Mononuclear cell (primary cell): ENCODE measurements around the gene METTL17. TPM values are rescaled to one million over a fixed set of nuclear protein-coding genes. Genes with fewer than 3 reads are reported as not detected.

ENCODE experiments used
- H3K27me3 ChIP-seq: 2 replicates; pipeline ENCODE4 v1.6.0; 2011; ENCODE audit warnings: low read length, control low read depth; ENCODE audit not compliant: insufficient read depth
- H3K4me1 ChIP-seq: 2 replicates; pipeline ENCODE4 v1.5.1; 2011; ENCODE audit warnings: mild to moderate bottlenecking, low read length, control low read depth; ENCODE audit not compliant: insufficient read depth
- H3K4me3 ChIP-seq: 2 replicates; pipeline ENCODE4 v1.5.1; 2011; ENCODE audit warnings: mild to moderate bottlenecking, low read length, moderate library complexity
- H3K9me3 ChIP-seq: 2 replicates; pipeline ENCODE4 v1.5.1; 2011; ENCODE audit warnings: low read depth, mild to moderate bottlenecking, control low read depth, low read length
- total RNA-seq: library from RNA; depleted of rRNA; stranded (reverse); fragments of >200 nt; gene quantifications from one replicate; pipeline ENCODE4 v1.2.3, GENCODE V29; 2012

Gene METTL17
- total RNA-seq, 1 donor = 50.6 TPM

GRCh38 chr14:21011136-21011535 lies 21.4 kb downstream of the METTL17 start:
- peaks cover 10% of the 10 kb centered on the region for H3K27me3 ChIP-seq
- H3K9me3 ChIP-seq = no peaks in the 10 kb centered on the region
- H3K4me3 ChIP-seq = no peak overlapping the region
- peaks cover 14% of the 10 kb centered on the region for H3K4me1 ChIP-seq

- Histone ChIP-seq H3K4me1 (peaks cover 25% of the 10 kb centered on the region), H3K4me3 (no peak overlapping the region), H3K9me3 (no peaks in the 10 kb centered on the region)
Measured at GRCh38 chr14:21014761-21015190, 25.0 kb downstream of the METTL17 start.

DNA sequence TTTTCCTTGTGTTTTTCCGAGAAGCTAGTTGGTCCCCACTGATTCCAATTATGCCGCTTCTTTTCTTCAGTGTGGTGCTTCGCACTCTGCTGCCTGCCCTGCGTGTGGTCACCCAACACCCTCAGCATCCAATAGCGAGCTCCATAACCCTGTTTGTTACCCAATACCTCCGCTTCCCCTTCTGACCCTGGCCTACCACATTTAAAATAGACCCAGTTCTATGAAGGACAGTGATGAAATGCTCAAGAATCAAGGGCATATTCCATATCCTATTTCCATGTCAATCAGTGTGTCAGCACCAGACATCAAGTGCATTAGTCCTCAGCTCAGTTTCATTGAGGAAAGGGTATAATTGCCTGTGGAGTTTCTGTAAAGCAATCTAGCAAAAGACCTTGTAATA lies 25.5 kb downstream of the METTL17 start:
- H3K27me3 ChIP-seq = peaks cover 10% of the 10 kb centered on the region
- H3K9me3 ChIP-seq = no peaks in the 10 kb centered on the region
- H3K4me1 ChIP-seq = peaks cover 25% of the 10 kb centered on the region
- H3K4me3 ChIP-seq = no peak overlapping the region

More at GRCh38 chr14:21014761-21015190, 25.0 kb downstream of the METTL17 start:
- peaks cover 10% of the 10 kb centered on the region for H3K27me3 ChIP-seq

GRCh38 chr14:21016413-21017190 lies 26.8 kb downstream of the METTL17 start:
- Histone ChIP-seq H3K9me3 (no peaks in the 10 kb centered on the region), H3K4me1 (peaks cover 25% of the 10 kb centered on the region), H3K27me3 (peaks cover 10% of the 10 kb centered on the region), H3K4me3 (no peak overlapping the region)

DNA sequence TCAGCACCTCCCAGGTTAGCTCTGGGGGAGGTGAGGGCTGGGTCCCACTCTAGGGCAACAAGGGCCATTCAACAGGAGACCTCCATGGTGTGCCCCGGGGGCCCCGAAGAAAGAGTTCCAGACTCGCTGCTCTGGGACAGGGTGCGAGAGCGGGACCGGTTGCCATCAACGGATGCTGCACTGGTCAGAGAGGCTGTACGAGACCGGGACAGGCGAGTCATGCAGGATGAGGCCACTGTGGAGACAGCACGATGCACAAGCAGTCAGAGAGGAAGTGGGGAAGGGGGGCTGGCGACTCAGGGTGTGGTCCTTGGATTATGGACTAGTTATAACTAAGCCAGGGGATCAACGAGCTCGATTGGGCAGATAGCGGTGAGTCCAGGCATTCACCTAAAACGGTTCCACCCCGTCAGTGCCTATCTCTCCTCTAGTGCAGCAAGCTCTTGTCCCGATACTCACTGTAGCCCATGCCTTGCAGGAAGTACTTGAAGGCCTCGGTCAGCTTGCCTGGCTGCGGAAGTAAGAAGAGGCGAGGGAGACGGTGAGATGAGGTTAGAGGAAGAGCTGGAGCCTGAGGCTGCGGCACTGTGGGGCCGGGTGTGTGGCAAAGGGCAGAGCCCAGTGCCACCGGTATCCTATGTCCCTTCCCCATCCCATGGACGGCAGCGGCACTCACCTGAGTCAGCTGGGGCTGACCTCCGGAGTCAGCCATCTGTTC lies 27.9 kb downstream of the METTL17 start:
- Histone ChIP-seq H3K27me3 (peaks cover 5% of the 10 kb centered on the region), H3K4me3 (no peak overlapping the region), H3K4me1 (peaks cover 25% of the 10 kb centered on the region), H3K9me3 (no peaks in the 10 kb centered on the region)

GRCh38 chr14:21018286-21018685 lies 28.5 kb downstream of the METTL17 start:
- H3K9me3 ChIP-seq = no peaks in the 10 kb centered on the region
- H3K27me3 ChIP-seq = peaks cover under 1% of the 10 kb centered on the region
- no peak overlapping the region for H3K4me3 ChIP-seq
- peaks cover 29% of the 10 kb centered on the region for H3K4me1 ChIP-seq

- no peaks in the 10 kb centered on the region for H3K9me3 ChIP-seq
- peaks cover 2% of the 10 kb centered on the region for H3K27me3 ChIP-seq
- H3K4me3 ChIP-seq = no peak overlapping the region
- H3K4me1 ChIP-seq = peaks cover 34% of the 10 kb centered on the region
Measured at GRCh38 chr14:21018781-21019180, 29.0 kb downstream of the METTL17 start.

GRCh38 chr14:21019366-21019765 lies 29.6 kb downstream of the METTL17 start:
- Histone ChIP-seq H3K4me3 (no peak overlapping the region), H3K9me3 (no peaks in the 10 kb centered on the region), H3K27me3 (peaks cover 7% of the 10 kb centered on the region), H3K4me1 (peaks cover 40% of the 10 kb centered on the region)

DNA sequence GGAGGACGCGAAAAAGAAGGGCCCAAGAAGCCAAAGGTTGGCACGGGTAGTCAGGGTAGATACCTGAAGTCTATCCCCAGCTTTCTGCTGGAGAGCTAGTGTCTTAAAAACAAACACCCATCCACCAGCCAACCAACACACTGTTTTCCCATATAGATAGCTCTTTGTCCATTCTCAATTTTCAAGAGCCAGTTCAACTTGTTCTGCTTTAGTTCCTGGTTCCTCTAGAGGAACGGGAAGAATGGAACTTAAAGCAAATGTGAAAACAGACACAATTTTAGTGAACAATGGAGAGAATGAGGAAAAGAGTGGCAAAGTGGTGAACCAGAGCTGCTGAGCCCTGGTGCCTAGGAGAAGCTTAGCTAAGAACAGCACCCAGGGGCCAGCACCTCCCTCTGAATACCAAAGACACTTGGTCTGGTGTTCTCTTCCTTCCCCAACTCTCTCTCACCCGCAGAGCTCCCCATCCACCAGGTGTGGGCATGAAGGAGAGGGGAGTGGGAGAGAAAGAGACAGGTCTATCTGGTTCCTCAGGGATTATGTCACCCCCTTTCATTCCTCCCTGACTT lies 31.3 kb downstream of the METTL17 start:
- H3K27me3 ChIP-seq = peaks cover 11% of the 10 kb centered on the region
- H3K4me1 ChIP-seq = peaks cover 33% of the 10 kb centered on the region
- no peaks in the 10 kb centered on the region for H3K9me3 ChIP-seq
- no peak overlapping the region for H3K4me3 ChIP-seq

DNA sequence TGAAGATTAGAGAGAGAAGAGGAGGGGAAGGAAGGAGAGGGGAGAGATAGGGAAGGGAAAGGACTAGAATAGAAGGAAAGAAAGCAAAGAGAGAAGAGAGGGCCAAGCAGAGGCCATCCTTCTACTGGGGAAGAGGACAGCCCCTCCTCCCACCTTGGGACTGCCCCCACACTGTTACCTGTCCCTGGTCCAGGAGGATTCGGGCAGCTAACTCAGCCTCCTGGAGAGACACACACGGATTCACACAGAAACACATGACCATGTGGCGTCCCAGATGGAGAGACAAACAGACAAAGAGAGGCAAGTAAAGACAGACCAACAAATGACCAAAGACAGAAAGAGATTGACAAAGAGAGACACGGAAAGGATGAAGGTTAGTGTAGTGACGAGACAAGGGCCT lies 32.9 kb downstream of the METTL17 start:
- Histone ChIP-seq H3K27me3 (peaks cover 11% of the 10 kb centered on the region), H3K4me3 (no peak overlapping the region), H3K9me3 (no peaks in the 10 kb centered on the region), H3K4me1 (peaks cover 21% of the 10 kb centered on the region)

DNA sequence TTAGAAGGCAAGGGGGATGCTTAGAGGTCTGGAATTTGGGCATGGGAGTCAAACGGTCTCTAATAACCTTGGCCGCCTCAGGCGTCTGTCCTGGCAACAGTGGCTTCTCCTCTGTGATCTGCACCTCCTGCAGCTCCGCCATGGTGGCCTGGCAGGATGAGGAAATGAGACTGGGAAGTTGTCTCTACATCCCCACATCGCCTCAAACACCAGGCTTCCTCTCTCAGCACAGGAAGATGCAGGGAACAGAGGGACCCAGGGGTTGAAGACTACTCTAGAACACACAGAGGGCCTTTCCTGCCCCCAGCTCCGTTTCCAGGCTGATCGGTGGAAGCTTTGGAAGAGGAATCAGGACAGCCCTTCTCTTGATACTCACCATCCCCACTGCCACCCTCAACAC lies 33.4 kb downstream of the METTL17 start:
- no peak overlapping the region for H3K4me3 ChIP-seq
- peaks cover 21% of the 10 kb centered on the region for H3K4me1 ChIP-seq
- H3K9me3 ChIP-seq = no peaks in the 10 kb centered on the region
- H3K27me3 ChIP-seq = peaks cover 11% of the 10 kb centered on the region

DNA sequence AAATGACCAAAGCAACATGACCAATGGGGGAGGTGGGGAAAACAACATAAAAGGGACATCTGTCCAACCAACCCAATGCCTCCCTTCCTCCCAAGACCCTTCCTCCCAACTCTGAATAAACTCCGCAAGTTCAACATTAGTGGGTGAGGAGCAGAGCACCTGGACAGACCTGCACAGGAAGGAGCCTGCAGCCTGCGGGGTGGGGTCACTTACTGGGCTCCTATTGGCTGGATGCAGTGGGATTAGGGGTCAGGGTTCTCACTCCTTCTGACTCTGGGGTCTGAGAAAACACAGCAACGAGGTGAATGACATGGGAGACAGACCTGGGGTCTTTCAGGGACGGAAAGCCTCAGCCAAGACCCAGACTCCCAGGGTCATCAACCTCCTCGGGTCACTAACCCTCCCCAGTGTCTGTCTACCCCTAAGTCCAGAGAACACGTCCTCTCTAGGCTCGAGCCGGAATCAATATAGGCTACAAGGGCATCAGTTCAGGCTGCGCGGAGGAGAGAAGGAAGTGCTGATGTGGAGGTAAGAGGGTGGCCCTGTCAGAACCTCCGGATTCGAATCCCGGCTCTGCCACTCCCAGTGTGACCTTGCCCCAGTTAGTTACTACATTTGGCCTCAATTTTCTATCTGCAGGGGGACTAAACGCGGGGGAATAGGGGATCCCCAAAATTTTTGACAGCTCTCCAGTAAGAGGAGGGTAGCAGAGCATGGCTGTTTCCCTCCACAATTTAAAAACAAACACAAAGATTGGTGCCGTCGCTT lies 34.2 kb downstream of the METTL17 start:
- H3K27me3 ChIP-seq = peaks cover 11% of the 10 kb centered on the region
- H3K4me1 ChIP-seq = peaks cover 21% of the 10 kb centered on the region
- peak overlapping the region; percentile 47 for H3K4me3 ChIP-seq
- H3K9me3 ChIP-seq = no peaks in the 10 kb centered on the region

DNA sequence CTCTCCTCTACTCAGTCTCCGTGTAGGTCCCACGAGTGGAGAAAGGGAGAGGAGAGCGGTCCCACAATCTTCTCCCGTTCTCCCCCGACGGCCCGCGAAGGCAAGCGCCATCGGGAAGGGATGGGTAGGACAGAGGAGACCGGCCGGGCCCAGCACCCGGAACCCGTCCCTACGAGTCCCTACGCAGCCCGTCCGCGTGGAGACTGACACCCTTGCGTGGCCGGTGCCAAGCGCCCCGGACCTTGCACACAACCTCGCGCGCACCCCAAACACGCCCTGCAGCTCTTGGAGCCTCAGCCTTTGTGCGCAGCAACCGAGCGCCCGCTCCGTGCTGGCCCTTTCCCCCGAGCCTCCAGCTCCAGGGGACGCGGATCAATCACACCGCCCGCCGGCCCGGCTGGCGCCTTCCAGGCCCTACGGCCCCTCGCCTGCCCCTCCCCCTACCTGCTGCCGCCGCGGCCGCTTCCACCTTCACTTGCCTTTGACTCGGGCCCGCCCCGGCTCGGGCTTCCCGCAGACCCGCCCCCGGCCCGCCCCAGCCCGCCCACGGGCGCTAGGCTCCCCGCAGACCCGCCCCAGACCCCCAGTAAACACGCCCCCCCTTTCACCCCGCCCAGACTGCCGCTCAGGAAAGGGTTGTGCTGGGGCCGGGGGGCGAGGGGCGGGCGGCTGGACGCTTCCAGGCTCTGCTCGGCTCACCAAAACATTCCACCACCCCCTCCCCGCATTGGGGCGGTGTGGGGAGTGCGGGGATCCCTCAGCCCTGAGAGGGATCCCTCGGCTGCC lies 35.0 kb downstream of the METTL17 start, which contains the start of gene NDRG2:
TSS of gene NDRG2 (minus strand) at position 477 of the 786 bp plus-strand sequence. CDS start 1,746 bp downstream, outside the sequence.
- Histone ChIP-seq H3K27me3 (peaks cover 11% of the 10 kb centered on the region), H3K9me3 (no peaks in the 10 kb centered on the region), H3K4me1 (peaks cover 21% of the 10 kb centered on the region), H3K4me3 (peak within 1 kb of the TSS; percentile 47)
